Measurements from ENCODE around the gene C10orf53.

DNA sequence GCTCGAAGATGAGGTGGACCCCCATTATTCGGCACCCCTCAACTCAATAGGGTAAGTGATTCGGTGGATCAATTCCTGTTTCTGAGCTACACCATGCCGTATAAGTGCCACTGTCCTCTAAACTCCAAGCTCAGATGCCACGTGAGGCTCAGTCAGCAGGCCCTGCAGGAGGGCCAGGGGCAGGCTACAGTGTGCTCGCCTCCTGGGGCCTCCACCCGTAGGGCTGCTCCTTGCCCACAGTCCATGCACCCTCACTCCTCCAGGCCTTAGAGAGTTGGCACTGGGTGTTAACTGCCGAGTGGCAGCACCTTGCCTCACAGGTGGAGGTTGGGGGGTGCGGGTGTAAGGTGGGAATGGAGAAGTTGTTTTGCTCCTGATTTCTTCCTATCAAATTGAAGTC, 12.1 kb downstream of the C10orf53 start:
- TF ChIP-seq, protein P1, sequence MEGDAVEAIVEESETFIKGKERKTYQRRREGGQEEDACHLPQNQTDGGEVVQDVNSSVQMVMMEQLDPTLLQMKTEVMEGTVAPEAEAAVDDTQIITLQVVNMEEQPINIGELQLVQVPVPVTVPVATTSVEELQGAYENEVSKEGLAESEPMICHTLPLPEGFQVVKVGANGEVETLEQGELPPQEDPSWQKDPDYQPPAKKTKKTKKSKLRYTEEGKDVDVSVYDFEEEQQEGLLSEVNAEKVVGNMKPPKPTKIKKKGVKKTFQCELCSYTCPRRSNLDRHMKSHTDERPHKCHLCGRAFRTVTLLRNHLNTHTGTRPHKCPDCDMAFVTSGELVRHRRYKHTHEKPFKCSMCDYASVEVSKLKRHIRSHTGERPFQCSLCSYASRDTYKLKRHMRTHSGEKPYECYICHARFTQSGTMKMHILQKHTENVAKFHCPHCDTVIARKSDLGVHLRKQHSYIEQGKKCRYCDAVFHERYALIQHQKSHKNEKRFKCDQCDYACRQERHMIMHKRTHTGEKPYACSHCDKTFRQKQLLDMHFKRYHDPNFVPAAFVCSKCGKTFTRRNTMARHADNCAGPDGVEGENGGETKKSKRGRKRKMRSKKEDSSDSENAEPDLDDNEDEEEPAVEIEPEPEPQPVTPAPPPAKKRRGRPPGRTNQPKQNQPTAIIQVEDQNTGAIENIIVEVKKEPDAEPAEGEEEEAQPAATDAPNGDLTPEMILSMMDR (IDR thresholded peaks at IDR 0.05) = no peak
- no peak for TF ChIP-seq EP300 (IDR thresholded peaks at IDR 0.05)

All from suprapubic skin (tissue), 3 donors.